Neural progenitor cell (in vitro differentiated cells): Measurements from ENCODE around the gene SGO1. TPM values are rescaled to one million over a fixed set of nuclear protein-coding genes. Genes with fewer than 3 reads are reported as not detected.

ENCODE experiments used
- DNase-seq: peaks from one replicate; pipeline ENCODE4 v3.0.0-alpha.2; 2016; ENCODE audit warnings: low spot score
- H2AFZ ChIP-seq: fragments of 200-600 bp; sonication (generic); replicated peaks from 2 replicates; pipeline ENCODE4 v1.6.1; 2016; ENCODE audit warnings: antibody characterized with exemption
- H3F3A ChIP-seq: fragments of 200-600 bp; sonication (generic); 2 replicates; pipeline ENCODE4 v1.6.1; 2016; ENCODE audit warnings: antibody characterized with exemption, low read depth
- H3K27ac ChIP-seq: fragments of 200-600 bp; sonication (generic); 2 replicates; pipeline ENCODE4 v1.5.1; 2016; ENCODE audit warnings: mild to moderate bottlenecking
- H3K27me3 ChIP-seq: fragments of 200-600 bp; sonication (generic); 2 replicates; pipeline ENCODE4 v1.6.1; 2016; ENCODE audit warnings: mild to moderate bottlenecking, moderate library complexity
- H3K36me3 ChIP-seq: fragments of 200-600 bp; sonication (generic); 2 replicates; pipeline ENCODE4 v1.5.1; 2016
- H3K4me1 ChIP-seq: fragments of 200-600 bp; sonication (generic); 2 replicates; pipeline ENCODE4 v1.6.1; 2016; ENCODE audit warnings: mixed run types
- H3K4me2 ChIP-seq: fragments of 200-600 bp; sonication (generic); 2 replicates; pipeline ENCODE4 v1.6.1; 2016
- H3K4me3 ChIP-seq: fragments of 200-600 bp; sonication (generic); 2 replicates; pipeline ENCODE4 v1.5.1; 2016
- H3K79me2 ChIP-seq: fragments of 200-600 bp; sonication (generic); 2 replicates; pipeline ENCODE4 v1.6.1; 2016; ENCODE audit warnings: low read depth
- H3K9ac ChIP-seq: fragments of 200-600 bp; sonication (generic); 2 replicates; pipeline ENCODE4 v1.6.1; 2016
- H3K9me3 ChIP-seq: fragments of 200-600 bp; sonication (generic); 2 replicates; pipeline ENCODE4 v1.5.1; 2016; ENCODE audit warnings: low read depth
- H4K20me1 ChIP-seq: fragments of 200-600 bp; sonication (generic); 2 replicates; pipeline ENCODE4 v1.6.1; 2016; ENCODE audit warnings: low read depth
- H3K27ac Mint-ChIP-seq: 3 replicates; pipeline ENCODE4 v1.8.0; 2021; ENCODE audit warnings: mixed read lengths
- H3K27me3 Mint-ChIP-seq: 2 replicates; pipeline ENCODE4 v1.8.0; 2022; ENCODE audit warnings: low read depth, mild to moderate bottlenecking, inconsistent platforms, moderate library complexity, mixed read lengths; ENCODE audit not compliant: insufficient read depth
- H3K36me3 Mint-ChIP-seq: 3 replicates; pipeline ENCODE4 v1.8.0; 2021; ENCODE audit warnings: mixed read lengths
- H3K4me1 Mint-ChIP-seq: 3 replicates; pipeline ENCODE4 v1.8.0; 2021; ENCODE audit warnings: mixed read lengths
- H3K4me3 Mint-ChIP-seq: 3 replicates; pipeline ENCODE4 v1.8.0; 2021; ENCODE audit warnings: mild to moderate bottlenecking, moderate library complexity, mixed read lengths
- H3K9me3 Mint-ChIP-seq: 3 replicates; pipeline ENCODE4 v1.8.0; 2020; ENCODE audit warnings: mixed read lengths
- CTCF ChIP-seq: fragments of 200-600 bp; sonication (generic); IDR thresholded peaks from 2 replicates; pipeline ENCODE4 v1.5.1; 2017; ENCODE audit warnings: antibody characterized with exemption, mild to moderate bottlenecking
- EZH2 ChIP-seq: fragments of 200-600 bp; sonication (generic); IDR thresholded peaks from 2 replicates; pipeline ENCODE4 v1.6.1; 2017; ENCODE audit warnings: antibody characterized with exemption, mild to moderate bottlenecking, moderate library complexity
- EZH2phosphoT487 ChIP-seq: fragments of 200-600 bp; sonication (generic); IDR thresholded peaks from 2 replicates; pipeline ENCODE4 v1.6.1; 2017; ENCODE audit warnings: antibody characterized with exemption
- total RNA-seq: library from RNA; depleted of rRNA; stranded (reverse); fragments of >200 nt; gene quantifications from 2 replicates; pipeline ENCODE4 v1.2.3, GENCODE V29; 2015; ENCODE audit warnings: low replicate concordance

SGO1 gene
- total RNA-seq, 1 donor from 2014 or later, result 59.2 TPM

GRCh38 chr3:20161714-20162113 is 24.3 kb downstream of the SGO1 start:
- no peaks in the 10 kb centered on the region for H3K27me3 ChIP-seq
- no peak for TF ChIP-seq EZH2
- no peak for TF ChIP-seq CTCF
- H4K20me1 ChIP-seq, result no peaks in the 10 kb centered on the region
- Mint-ChIP-seq H3K4me1 (peaks cover 6% of the 10 kb centered on the region), H3K27me3 (no peaks in the 10 kb centered on the region), H3K27ac (no peak overlapping the region), H3K36me3 (peaks cover 17% of the 10 kb centered on the region), H3K9me3 (no peaks in the 10 kb centered on the region), H3K4me3 (no peak overlapping the region)
- no peak overlapping the region for H3K9ac ChIP-seq
- H3F3A ChIP-seq, result peaks cover 9% of the 10 kb centered on the region
- H2AFZ ChIP-seq, result no peak overlapping the region
- no peak overlapping the region for H3K4me2 ChIP-seq
- no peak overlapping the region for H3K27ac ChIP-seq
- no peaks in the 10 kb centered on the region for H3K9me3 ChIP-seq
- peaks cover 18% of the 10 kb centered on the region for H3K4me1 ChIP-seq
- H3K79me2 ChIP-seq, result peaks cover 20% of the 10 kb centered on the region
- peaks cover 49% of the 10 kb centered on the region for H3K36me3 ChIP-seq
- H3K4me3 ChIP-seq, result no peak overlapping the region
- no peak for DNase-seq

- Histone ChIP-seq H3F3A (peaks cover 22% of the 10 kb centered on the region), H2AFZ (no peak overlapping the region), H3K36me3 (peaks cover 49% of the 10 kb centered on the region), H4K20me1 (no peaks in the 10 kb centered on the region), H3K4me3 (no peak overlapping the region), H3K79me2 (peaks cover 20% of the 10 kb centered on the region), H3K9me3 (no peaks in the 10 kb centered on the region), H3K4me2 (no peak overlapping the region), H3K9ac (no peak overlapping the region), H3K27ac (no peak overlapping the region), H3K4me1 (peaks cover 16% of the 10 kb centered on the region), H3K27me3 (no peaks in the 10 kb centered on the region)
- H3K36me3 Mint-ChIP-seq, result peaks cover 12% of the 10 kb centered on the region
- no peak for DNase-seq
- no peak overlapping the region for H3K27ac Mint-ChIP-seq
- H3K9me3 Mint-ChIP-seq, result no peaks in the 10 kb centered on the region
- no peak overlapping the region for H3K4me3 Mint-ChIP-seq
- H3K27me3 Mint-ChIP-seq, result no peaks in the 10 kb centered on the region
- H3K4me1 Mint-ChIP-seq, result peaks cover 4% of the 10 kb centered on the region
- TF ChIP-seq EZH2phosphoT487 (no peak), CTCF (no peak)
Observed at GRCh38 chr3:20160230-20160629, 25.8 kb downstream of the SGO1 start.

GRCh38 chr3:20154928-20155327 is 31.1 kb downstream of the SGO1 start:
- H3K79me2 ChIP-seq, result no peaks in the 10 kb centered on the region
- peaks cover 40% of the 10 kb centered on the region for H3F3A ChIP-seq
- no peak overlapping the region for H2AFZ ChIP-seq
- Mint-ChIP-seq H3K27me3 (no peaks in the 10 kb centered on the region), H3K9me3 (no peaks in the 10 kb centered on the region), H3K4me1 (peaks cover 5% of the 10 kb centered on the region), H3K27ac (no peak overlapping the region), H3K36me3 (peaks cover 5% of the 10 kb centered on the region), H3K4me3 (no peak overlapping the region)
- H3K4me1 ChIP-seq, result peaks cover 24% of the 10 kb centered on the region
- H3K9me3 ChIP-seq, result no peaks in the 10 kb centered on the region
- no peak overlapping the region for H3K9ac ChIP-seq
- peak overlapping the region; percentile 53 for H3K27ac ChIP-seq
- H3K4me2 ChIP-seq, result no peak overlapping the region
- H3K4me3 ChIP-seq, result no peak overlapping the region
- TF ChIP-seq EZH2 (no peak), EZH2phosphoT487 (no peak), CTCF (no peak)
- H4K20me1 ChIP-seq, result no peaks in the 10 kb centered on the region
- H3K36me3 ChIP-seq, result peaks cover 21% of the 10 kb centered on the region
- peak; percentile 11 for DNase-seq
- H3K27me3 ChIP-seq, result no peaks in the 10 kb centered on the region
